Neural cell (in vitro differentiated cells): Measurements from ENCODE around the gene TAS2R7. TPM values are rescaled to one million over a fixed set of nuclear protein-coding genes. Genes with fewer than 3 reads are reported as not detected.

ENCODE experiments used
- H2AFZ ChIP-seq: fragments of 200-600, 300-800 bp; sonication (generic), shearing (Covaris generic); 2 replicates; pipeline ENCODE4 v1.6.0; 2014; ENCODE audit warnings: low read depth, mild to moderate bottlenecking, antibody characterized with exemption, low read length, moderate library complexity
- H3F3A ChIP-seq: fragments of 200-600 bp; shearing (Covaris generic); 2 replicates; pipeline ENCODE4 v1.6.1; 2016; ENCODE audit warnings: mild to moderate bottlenecking, moderate library complexity, mixed read lengths, antibody characterized with exemption, low read length; ENCODE audit not compliant: insufficient read depth, poor library complexity, severe bottlenecking
- H3K27ac ChIP-seq: fragments of 200-600, 300-800 bp; sonication (generic), shearing (Covaris generic); 2 replicates; pipeline ENCODE4 v1.5.1; 2014; ENCODE audit warnings: mild to moderate bottlenecking, low read length, moderate library complexity
- H3K27me3 ChIP-seq: fragments of 300-800, 200-600 bp; sonication (generic), shearing (Covaris generic); 2 replicates; pipeline ENCODE4 v1.6.0; 2014; ENCODE audit warnings: mild to moderate bottlenecking, low read depth, low read length, moderate library complexity; ENCODE audit not compliant: insufficient read depth
- H3K36me3 ChIP-seq: fragments of 300-800, 200-600 bp; sonication (generic), shearing (Covaris generic); 2 replicates; pipeline ENCODE4 v1.5.1; 2014; ENCODE audit warnings: mild to moderate bottlenecking, antibody characterized with exemption, low read length, moderate library complexity; ENCODE audit not compliant: insufficient read depth
- H3K4me2 ChIP-seq: fragments of 300-800, 200-600 bp; sonication (generic), shearing (Covaris generic); 2 replicates; pipeline ENCODE4 v1.6.0; 2014; ENCODE audit warnings: mild to moderate bottlenecking, low read length
- H3K4me3 ChIP-seq: fragments of 300-800, 200-600 bp; sonication (generic), shearing (Covaris generic); 2 replicates; pipeline ENCODE4 v1.5.1; 2014; ENCODE audit warnings: mild to moderate bottlenecking, low read length, moderate library complexity
- H3K79me2 ChIP-seq: fragments of 200-600 bp; shearing (Covaris generic); replicated peaks from 2 replicates; pipeline ENCODE4 v1.6.0; 2014; ENCODE audit warnings: mild to moderate bottlenecking, low read length, moderate library complexity; ENCODE audit not compliant: insufficient read depth
- H3K9ac ChIP-seq: fragments of 300-800, 200-600 bp; sonication (generic), shearing (Covaris generic); 2 replicates; pipeline ENCODE4 v1.6.1; 2016; ENCODE audit warnings: mild to moderate bottlenecking, low read length, mixed read lengths
- H3K9me2 ChIP-seq: fragments of 200-600 bp; shearing (Covaris generic); 2 replicates; pipeline ENCODE4 v1.6.1; 2016; ENCODE audit warnings: mild to moderate bottlenecking, low read length, mixed read lengths; ENCODE audit not compliant: insufficient read depth
- H3K9me3 ChIP-seq: fragments of 200-600, 300-800 bp; sonication (generic), shearing (Covaris generic); 2 replicates; pipeline ENCODE4 v1.6.1; 2016; ENCODE audit warnings: mild to moderate bottlenecking, mixed run types, low read length, moderate library complexity, mixed read lengths
- H4K20me1 ChIP-seq: fragments of 200-600 bp; shearing (Covaris generic); 2 replicates; pipeline ENCODE4 v1.6.1; 2016; ENCODE audit warnings: mild to moderate bottlenecking, mixed run types; ENCODE audit not compliant: insufficient read depth
- CTCF ChIP-seq: fragments of 450-650 bp; IDR thresholded peaks from 2 replicates; pipeline ENCODE4 v1.5.1; 2014; ENCODE audit warnings: antibody characterized with exemption, mild to moderate bottlenecking, moderate library complexity; ENCODE audit not compliant: poor library complexity, severe bottlenecking
- EP300 ChIP-seq: fragments of 450-650 bp; conservative IDR thresholded peaks from 2 replicates; pipeline ENCODE4 v1.6.1; 2014; ENCODE audit warnings: antibody characterized with exemption, mild to moderate bottlenecking, moderate library complexity; ENCODE audit not compliant: poor library complexity, severe bottlenecking
- EZH2 ChIP-seq: fragments of 200-600, 300-800 bp; shearing (Covaris generic), sonication (generic); IDR thresholded peaks from 2 replicates; pipeline ENCODE4 v1.6.1; 2014; ENCODE audit warnings: antibody characterized with exemption, low read length, borderline replicate concordance, mild to moderate bottlenecking; ENCODE audit not compliant: insufficient read depth, poor library complexity, severe bottlenecking
- MXI1 ChIP-seq: fragments of 450-650 bp; conservative IDR thresholded peaks from 2 replicates; pipeline ENCODE4 v1.6.1; 2014; ENCODE audit warnings: antibody characterized with exemption, mild to moderate bottlenecking; ENCODE audit not compliant: poor library complexity, severe bottlenecking
- POLR2AphosphoS5 ChIP-seq: IDR thresholded peaks from 2 replicates; pipeline ENCODE4 v1.6.1; 2012
- RAD21 ChIP-seq: fragments of 450-650 bp; conservative IDR thresholded peaks from 2 replicates; pipeline ENCODE4 v1.6.1; 2014; ENCODE audit warnings: antibody characterized with exemption, mild to moderate bottlenecking, moderate library complexity
- SMC3 ChIP-seq: fragments of 450-650 bp; conservative IDR thresholded peaks from 2 replicates; pipeline ENCODE4 v1.6.1; 2014; ENCODE audit warnings: antibody characterized with exemption, mild to moderate bottlenecking, moderate library complexity; ENCODE audit not compliant: poor library complexity
- TAF1 ChIP-seq: IDR thresholded peaks from 2 replicates; pipeline ENCODE4 v1.6.1; 2012; ENCODE audit warnings: low read depth
- polyA minus RNA-seq: library from RNA; depleted of rRNA, polyadenylated mRNA; stranded (reverse); fragments of >200 nt; gene quantifications from 2 replicates; pipeline ENCODE4 v1.2.3, GENCODE V29; 2014
- polyA plus RNA-seq: library from polyadenylated mRNA; depleted of rRNA; stranded (reverse); fragments of >200 nt; gene quantifications from 2 replicates; pipeline ENCODE4 v1.2.3, GENCODE V29; 2014
- TF ChIP-seq, protein P1 (sequence below): IDR thresholded peaks from 2 replicates; pipeline ENCODE4 v1.6.1; 2012; ENCODE audit warnings: borderline replicate concordance

The TAS2R7 gene, protein sequence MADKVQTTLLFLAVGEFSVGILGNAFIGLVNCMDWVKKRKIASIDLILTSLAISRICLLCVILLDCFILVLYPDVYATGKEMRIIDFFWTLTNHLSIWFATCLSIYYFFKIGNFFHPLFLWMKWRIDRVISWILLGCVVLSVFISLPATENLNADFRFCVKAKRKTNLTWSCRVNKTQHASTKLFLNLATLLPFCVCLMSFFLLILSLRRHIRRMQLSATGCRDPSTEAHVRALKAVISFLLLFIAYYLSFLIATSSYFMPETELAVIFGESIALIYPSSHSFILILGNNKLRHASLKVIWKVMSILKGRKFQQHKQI
- polyA plus RNA-seq = 0.58 TPM in 1 of 2 replicates, not detected in the other
- polyA minus RNA-seq = 2.4 and 4.3 TPM in 2 replicates

GRCh38 chr12:10802587-10802986, at the start of gene TAS2R7:
TSS of gene TAS2R7 (minus strand) at chr12:10802627. CDS start at chr12:10802570, 57 bp downstream.
- H3K27me3 ChIP-seq = no peaks in the 10 kb centered on the region
- TF ChIP-seq, protein P1, sequence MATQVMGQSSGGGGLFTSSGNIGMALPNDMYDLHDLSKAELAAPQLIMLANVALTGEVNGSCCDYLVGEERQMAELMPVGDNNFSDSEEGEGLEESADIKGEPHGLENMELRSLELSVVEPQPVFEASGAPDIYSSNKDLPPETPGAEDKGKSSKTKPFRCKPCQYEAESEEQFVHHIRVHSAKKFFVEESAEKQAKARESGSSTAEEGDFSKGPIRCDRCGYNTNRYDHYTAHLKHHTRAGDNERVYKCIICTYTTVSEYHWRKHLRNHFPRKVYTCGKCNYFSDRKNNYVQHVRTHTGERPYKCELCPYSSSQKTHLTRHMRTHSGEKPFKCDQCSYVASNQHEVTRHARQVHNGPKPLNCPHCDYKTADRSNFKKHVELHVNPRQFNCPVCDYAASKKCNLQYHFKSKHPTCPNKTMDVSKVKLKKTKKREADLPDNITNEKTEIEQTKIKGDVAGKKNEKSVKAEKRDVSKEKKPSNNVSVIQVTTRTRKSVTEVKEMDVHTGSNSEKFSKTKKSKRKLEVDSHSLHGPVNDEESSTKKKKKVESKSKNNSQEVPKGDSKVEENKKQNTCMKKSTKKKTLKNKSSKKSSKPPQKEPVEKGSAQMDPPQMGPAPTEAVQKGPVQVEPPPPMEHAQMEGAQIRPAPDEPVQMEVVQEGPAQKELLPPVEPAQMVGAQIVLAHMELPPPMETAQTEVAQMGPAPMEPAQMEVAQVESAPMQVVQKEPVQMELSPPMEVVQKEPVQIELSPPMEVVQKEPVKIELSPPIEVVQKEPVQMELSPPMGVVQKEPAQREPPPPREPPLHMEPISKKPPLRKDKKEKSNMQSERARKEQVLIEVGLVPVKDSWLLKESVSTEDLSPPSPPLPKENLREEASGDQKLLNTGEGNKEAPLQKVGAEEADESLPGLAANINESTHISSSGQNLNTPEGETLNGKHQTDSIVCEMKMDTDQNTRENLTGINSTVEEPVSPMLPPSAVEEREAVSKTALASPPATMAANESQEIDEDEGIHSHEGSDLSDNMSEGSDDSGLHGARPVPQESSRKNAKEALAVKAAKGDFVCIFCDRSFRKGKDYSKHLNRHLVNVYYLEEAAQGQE = no peak
- no peak for TF ChIP-seq TAF1
- no peak for TF ChIP-seq SMC3
- TF ChIP-seq CTCF = no peak
- TF ChIP-seq EP300 = no peak
- no peak for TF ChIP-seq MXI1
- TF ChIP-seq EZH2 = no peak
- TF ChIP-seq POLR2AphosphoS5 = no peak
- TF ChIP-seq RAD21 = no peak

GRCh38 chr12:10851243-10851858, 48.9 kb upstream of the TAS2R7 start:
- Histone ChIP-seq H2AFZ (no peak overlapping the region), H3K79me2 (no peaks in the 10 kb centered on the region), H4K20me1 (no peaks in the 10 kb centered on the region)

More at GRCh38 chr12:10802587-10802986, at the start of gene TAS2R7:
- H3K4me2 ChIP-seq = no peak within 1 kb of the TSS
- no peaks in the 10 kb centered on the region for H3K36me3 ChIP-seq
- H3K4me3 ChIP-seq = no peak within 1 kb of the TSS
- no peaks in the 10 kb centered on the region for H3F3A ChIP-seq
- H3K9ac ChIP-seq = no peak within 1 kb of the TSS
- H3K27ac ChIP-seq = no peak within 1 kb of the TSS
- no peak within 1 kb of the TSS for H2AFZ ChIP-seq
- no peaks in the 10 kb centered on the region for H3K9me3 ChIP-seq
- H3K79me2 ChIP-seq = no peaks in the 10 kb centered on the region
- H4K20me1 ChIP-seq = no peaks in the 10 kb centered on the region
- no peaks in the 10 kb centered on the region for H3K9me2 ChIP-seq

More at GRCh38 chr12:10851243-10851858, 48.9 kb upstream of the TAS2R7 start:
- H3K9me2 ChIP-seq = no peaks in the 10 kb centered on the region
- H3K27me3 ChIP-seq = no peaks in the 10 kb centered on the region
- no peak overlapping the region for H3K27ac ChIP-seq
- no peak for TF ChIP-seq SMC3
- no peak for TF ChIP-seq CTCF
- TF ChIP-seq EZH2 = no peak
- TF ChIP-seq EP300 = no peak
- TF ChIP-seq MXI1 = no peak
- TF ChIP-seq POLR2AphosphoS5 = no peak
- no peak for TF ChIP-seq TAF1
- TF ChIP-seq RAD21 = no peak
- TF ChIP-seq, protein P1 = no peak
- no peak overlapping the region for H3K9ac ChIP-seq
- no peak overlapping the region for H3K4me3 ChIP-seq
- no peaks in the 10 kb centered on the region for H3K36me3 ChIP-seq
- H3K4me2 ChIP-seq = no peak overlapping the region
- H3K9me3 ChIP-seq = peaks cover 8% of the 10 kb centered on the region
- no peaks in the 10 kb centered on the region for H3F3A ChIP-seq
